LNCaP clone FGC (cell line): Measurements from ENCODE around the gene ABCB6.
"Not testable (repeated sequence)": the region's sequence is repeated elsewhere in the genome, so short reads cannot be mapped to it uniquely, and the experiment has no call there.

Source experiments
- DNase-seq: peaks from one replicate; pipeline ENCODE4 v3.0.0-alpha.2; 2011; ENCODE audit warnings: low read depth
- H3K4me3 ChIP-seq: 2 replicates; pipeline ENCODE4 v1.5.1; 2011; ENCODE audit warnings: mild to moderate bottlenecking, low read depth, low read length, control low read depth
- CTCF ChIP-seq: IDR thresholded peaks from 2 replicates; pipeline ENCODE4 v1.5.1; 2012; ENCODE audit warnings: mild to moderate bottlenecking; ENCODE audit not compliant: control insufficient read depth, insufficient read depth; ENCODE audit errors: extremely low read depth

The ABCB6 gene

GRCh38 chr2:219206328-219207133, 12.2 kb downstream of the ABCB6 start, which contains the start of gene ZFAND2B:
ZFAND2B (plus strand) TSS chr2:219206782; CDS start chr2:219206988, 206 bp downstream.
- H3K4me3 ChIP-seq = peak within 1 kb of the TSS; percentile 74
- peak; percentile 54 for DNase-seq
- no peak for TF ChIP-seq CTCF

GRCh38 chr2:219205981-219206327, 12.8 kb downstream of the ABCB6 start:
- DNase-seq = no peak
- no peak for TF ChIP-seq CTCF
- H3K4me3 ChIP-seq = peak overlapping the region; percentile 74

DNA sequence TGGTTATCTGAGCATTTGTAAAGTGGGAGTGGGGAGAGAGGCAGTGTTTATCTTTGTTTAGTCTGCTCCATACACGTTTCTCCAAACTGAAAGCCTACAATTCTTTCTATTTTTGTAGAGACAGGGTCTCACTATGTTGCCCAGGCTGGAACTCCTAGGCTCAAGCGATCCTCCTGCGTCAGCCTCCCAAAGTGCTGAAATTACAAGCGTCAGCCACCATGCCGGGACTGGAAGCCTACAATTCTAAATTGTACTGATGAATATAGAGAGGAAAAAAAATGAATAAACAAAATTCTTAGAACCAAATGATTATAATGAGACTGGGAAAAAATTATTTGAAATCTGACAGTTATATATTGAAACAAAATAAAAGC, 13.6 kb downstream of the ABCB6 start:
- DNase-seq = no peak
- H3K4me3 ChIP-seq = no peak overlapping the region
- TF ChIP-seq CTCF = no peak

GRCh38 chr2:219204425-219205164, 14.2 kb downstream of the ABCB6 start:
- no peak for TF ChIP-seq CTCF
- no peak overlapping the region for H3K4me3 ChIP-seq
- DNase-seq = no peak

DNA sequence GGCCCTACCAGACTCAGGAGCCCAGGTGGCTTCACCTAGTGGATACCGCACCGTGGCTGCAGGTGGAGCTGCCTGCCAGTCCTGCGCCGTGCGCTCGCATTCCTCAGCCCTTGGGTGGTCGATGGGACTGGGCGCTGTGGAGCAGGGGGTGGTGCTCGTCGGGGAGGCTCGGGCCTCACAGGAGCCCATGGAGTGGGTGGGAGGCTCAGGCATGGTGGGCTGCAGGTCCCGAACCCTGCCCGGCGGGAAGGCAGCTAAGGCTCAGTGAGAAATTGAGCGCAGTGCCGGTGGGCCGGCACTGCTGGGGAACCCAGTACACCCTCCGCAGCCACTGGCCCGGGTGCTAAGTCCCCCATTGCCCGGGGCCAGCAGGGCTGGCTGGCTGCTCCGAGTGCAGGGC, 17.4 kb downstream of the ABCB6 start:
- not testable (repeated sequence) for DNase-seq, H3K4me3 ChIP-seq

DNA sequence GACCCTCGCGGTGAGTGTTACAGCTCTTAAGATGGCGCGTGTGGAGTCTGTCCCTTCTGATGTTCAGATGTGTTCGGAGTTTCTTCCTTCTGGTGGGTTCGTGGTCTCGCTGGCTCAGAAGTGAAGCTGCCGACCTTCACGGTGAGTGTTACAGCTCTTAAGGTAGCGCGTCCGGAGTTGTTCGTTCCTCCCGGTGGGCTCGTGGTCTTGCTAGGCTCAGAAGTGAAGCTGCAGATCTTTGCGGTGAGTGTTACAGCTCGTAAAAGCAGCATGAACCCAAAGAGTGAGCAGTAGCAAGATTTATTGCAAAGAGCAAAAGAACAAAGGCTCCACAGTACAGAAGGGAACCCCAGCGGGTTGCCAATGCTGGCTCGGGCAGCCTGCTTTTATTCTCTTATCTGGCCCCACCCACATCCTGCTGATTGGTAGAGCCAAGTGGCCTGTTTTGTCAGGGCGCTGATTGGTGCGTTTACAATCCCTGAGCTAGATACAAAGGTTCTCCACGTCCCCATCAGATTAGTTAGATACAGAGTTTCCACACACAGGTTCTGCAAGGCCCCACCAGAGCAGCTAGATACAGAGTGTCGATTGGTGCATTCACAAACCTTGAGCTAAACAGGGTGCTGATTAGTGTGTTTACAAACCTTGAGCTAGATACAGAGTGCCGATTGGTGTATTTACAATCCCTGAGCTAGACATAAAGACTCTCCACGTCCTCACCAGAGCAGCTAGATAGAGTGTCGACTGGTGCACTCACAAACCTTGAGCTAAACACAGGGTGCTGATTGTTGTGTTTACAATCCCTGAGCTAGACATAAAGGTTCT, 18.0 kb downstream of the ABCB6 start:
- not testable (repeated sequence) for H3K4me3 ChIP-seq

DNA sequence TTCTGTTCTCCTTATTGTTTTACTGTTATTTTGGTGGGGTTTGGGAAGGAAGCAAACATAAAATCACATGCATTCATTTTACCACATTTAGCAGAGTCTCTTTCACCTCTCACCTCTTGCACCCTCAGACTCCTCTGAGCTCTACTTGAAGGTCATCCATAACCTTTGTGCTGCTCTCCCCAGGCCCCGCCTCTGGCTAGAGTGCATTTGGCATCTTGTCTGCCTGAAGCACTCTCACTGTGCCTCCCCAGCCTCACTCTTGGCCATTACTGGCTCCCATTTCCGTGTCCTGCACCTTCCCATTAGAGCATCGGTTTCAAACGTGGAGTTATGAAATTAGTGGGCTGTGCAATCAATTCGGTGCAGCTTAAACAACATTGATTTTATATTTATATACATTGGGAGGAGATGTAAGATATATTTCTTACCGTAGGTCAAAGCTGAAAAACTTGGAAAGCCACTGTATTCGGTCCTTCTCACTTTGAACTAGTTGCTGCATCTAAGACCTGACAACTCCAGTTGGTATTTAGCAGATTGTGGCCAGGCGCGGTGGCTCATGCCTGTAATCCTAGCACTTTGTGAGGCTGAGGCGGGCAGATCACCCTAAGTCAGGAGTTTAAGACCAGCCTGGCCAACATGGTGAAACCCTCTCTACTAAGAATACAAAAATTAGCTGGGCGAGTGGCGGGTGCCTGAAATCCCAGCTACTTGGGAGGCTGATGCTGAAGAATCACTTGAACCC, 19.1 kb downstream of the ABCB6 start:
- no peak overlapping the region for H3K4me3 ChIP-seq
- TF ChIP-seq CTCF = no peak
- DNase-seq = no peak

More for the DNA sequence above, 18.0 kb downstream of the ABCB6 start:
- not testable (repeated sequence) for DNase-seq
